Karpas-422 (cell line): ENCODE measurements around the gene TRPC4. TPM values are rescaled to one million over a fixed set of nuclear protein-coding genes. Genes with fewer than 3 reads are reported as not detected.
"Not testable (repeated sequence)": the region's sequence is repeated elsewhere in the genome, so short reads cannot be mapped to it uniquely, and the experiment has no call there.

Experiments used
- DNase-seq: peaks from one replicate; pipeline ENCODE4 v3.0.0-alpha.2; 2015
- H2AFZ ChIP-seq: fragments of 200-600 bp; sonication (generic); 2 replicates; pipeline ENCODE4 v1.6.1; 2014; ENCODE audit warnings: antibody characterized with exemption, low read length, mixed read lengths
- H3K27ac ChIP-seq: fragments of 200-600 bp; sonication (generic); 2 replicates; pipeline ENCODE4 v1.5.1; 2014; ENCODE audit warnings: mild to moderate bottlenecking, low read length, moderate library complexity
- H3K27me3 ChIP-seq: fragments of 200-600 bp; sonication (generic); 2 replicates; pipeline ENCODE4 v1.6.1; 2014; ENCODE audit warnings: low read length, mixed read lengths
- H3K36me3 ChIP-seq: fragments of 200-600 bp; sonication (generic); 2 replicates; pipeline ENCODE4 v1.6.1; 2014; ENCODE audit warnings: low read length, mixed read lengths; ENCODE audit not compliant: insufficient read depth
- H3K4me1 ChIP-seq: fragments of 200-600 bp; sonication (generic); 2 replicates; pipeline ENCODE4 v1.6.1; 2014; ENCODE audit warnings: mild to moderate bottlenecking, low read length, mixed read lengths
- H3K4me2 ChIP-seq: fragments of 200-600 bp; sonication (generic); 2 replicates; pipeline ENCODE4 v1.6.1; 2014; ENCODE audit warnings: low read length, low read depth, mild to moderate bottlenecking; ENCODE audit not compliant: poor library complexity, severe bottlenecking
- H3K4me3 ChIP-seq: fragments of 200-600 bp; sonication (generic); 2 replicates; pipeline ENCODE4 v1.5.1; 2014; ENCODE audit warnings: mild to moderate bottlenecking, antibody characterized with exemption, low read length, mixed read lengths
- H3K79me2 ChIP-seq: fragments of 200-600 bp; sonication (generic); 2 replicates; pipeline ENCODE4 v1.6.1; 2014; ENCODE audit warnings: mild to moderate bottlenecking, low read length, mixed read lengths
- H3K9ac ChIP-seq: fragments of 200-600 bp; sonication (generic); 2 replicates; pipeline ENCODE4 v1.6.0; 2014; ENCODE audit warnings: low read length
- H3K9me2 ChIP-seq: fragments of 200-600 bp; sonication (generic), shearing (Covaris generic); replicated peaks from 2 replicates; pipeline ENCODE4 v1.6.0; 2014; ENCODE audit warnings: mild to moderate bottlenecking, low read length, moderate library complexity; ENCODE audit not compliant: insufficient read depth
- H3K9me3 ChIP-seq: fragments of 300-700, 200-600 bp; sonication (generic); 2 replicates; pipeline ENCODE4 v1.6.1; 2014; ENCODE audit warnings: low read length, mixed read lengths
- H4K20me1 ChIP-seq: fragments of 200-600 bp; sonication (generic); 2 replicates; pipeline ENCODE4 v1.6.1; 2014; ENCODE audit warnings: mild to moderate bottlenecking, antibody characterized with exemption, low read length, low read depth; ENCODE audit not compliant: insufficient read depth
- small RNA-seq: library from RNA; depleted of rRNA; stranded (forward); fragments of <200 nt; gene quantifications from one replicate; pipeline ENCODE3, GENCODE V24; 2014
- total RNA-seq: library from RNA; depleted of rRNA; stranded (reverse); fragments of >200 nt; shearing (Covaris generic); gene quantifications from 2 replicates; pipeline ENCODE4 v1.2.3, GENCODE V29; 2014; ENCODE audit warnings: low replicate concordance

The TRPC4 gene
- total RNA-seq, 1 experiment from 2014 or later = not detected

GRCh38 chr13:37594550-37594949 lies 275.0 kb downstream of the TRPC4 start:
- no peaks in the 10 kb centered on the region for H3K4me1 ChIP-seq
- no peaks in the 10 kb centered on the region for H4K20me1 ChIP-seq
- H3K9ac ChIP-seq = no peak overlapping the region
- no peaks in the 10 kb centered on the region for H3K9me3 ChIP-seq
- no peak overlapping the region for H3K27ac ChIP-seq
- H3K9me2 ChIP-seq = no peaks in the 10 kb centered on the region
- H3K36me3 ChIP-seq = no peaks in the 10 kb centered on the region
- H3K79me2 ChIP-seq = no peaks in the 10 kb centered on the region
- H3K4me2 ChIP-seq = no peak overlapping the region
- H3K4me3 ChIP-seq = no peak overlapping the region
- no peaks in the 10 kb centered on the region for H3K27me3 ChIP-seq
- H2AFZ ChIP-seq = no peak overlapping the region
- no peak for DNase-seq

- H2AFZ ChIP-seq, H3K4me1 ChIP-seq, H3K4me3 ChIP-seq, H4K20me1 ChIP-seq, H3K27me3 ChIP-seq, DNase-seq, H3K9me3 ChIP-seq, H3K36me3 ChIP-seq, H3K27ac ChIP-seq, H3K9me2 ChIP-seq, H3K4me2 ChIP-seq, H3K9ac ChIP-seq, H3K79me2 ChIP-seq: not testable (repeated sequence)
These were observed 280.2 kb downstream of the TRPC4 start for GRCh38 chr13:37589381-37589780.

- Histone ChIP-seq H3K27ac (no peak overlapping the region), H3K36me3 (no peaks in the 10 kb centered on the region), H3K4me3 (no peak overlapping the region), H4K20me1 (no peaks in the 10 kb centered on the region), H3K79me2 (no peaks in the 10 kb centered on the region), H3K27me3 (no peaks in the 10 kb centered on the region), H2AFZ (no peak overlapping the region), H3K9ac (no peak overlapping the region), H3K4me2 (no peak overlapping the region), H3K9me3 (no peaks in the 10 kb centered on the region), H3K4me1 (no peaks in the 10 kb centered on the region), H3K9me2 (no peaks in the 10 kb centered on the region)
- DNase-seq = no peak
These were observed 282.3 kb downstream of the TRPC4 start for GRCh38 chr13:37587236-37587635.

Small RNA genes lying within 50 kb of the gene (small RNA-seq; reads per million reads assigned to genes)
- gene RNA5SP26 = not detected
